ACHN (cell line): ENCODE data around the gene CSNK2B.

Experiments
- DNase-seq: peaks from one replicate; pipeline ENCODE4 v3.0.0-alpha.2; 2015
- in situ Hi-C: cut with HindIII; loops from 2 replicates; pipeline ENCODE4 v1.10.0; 2017; ENCODE audit warnings: low sequenced_read_pairs, low pct_ligation_motif_present, low pct_unique_long_range_greater_than_20kb

The CSNK2B gene

DNA sequence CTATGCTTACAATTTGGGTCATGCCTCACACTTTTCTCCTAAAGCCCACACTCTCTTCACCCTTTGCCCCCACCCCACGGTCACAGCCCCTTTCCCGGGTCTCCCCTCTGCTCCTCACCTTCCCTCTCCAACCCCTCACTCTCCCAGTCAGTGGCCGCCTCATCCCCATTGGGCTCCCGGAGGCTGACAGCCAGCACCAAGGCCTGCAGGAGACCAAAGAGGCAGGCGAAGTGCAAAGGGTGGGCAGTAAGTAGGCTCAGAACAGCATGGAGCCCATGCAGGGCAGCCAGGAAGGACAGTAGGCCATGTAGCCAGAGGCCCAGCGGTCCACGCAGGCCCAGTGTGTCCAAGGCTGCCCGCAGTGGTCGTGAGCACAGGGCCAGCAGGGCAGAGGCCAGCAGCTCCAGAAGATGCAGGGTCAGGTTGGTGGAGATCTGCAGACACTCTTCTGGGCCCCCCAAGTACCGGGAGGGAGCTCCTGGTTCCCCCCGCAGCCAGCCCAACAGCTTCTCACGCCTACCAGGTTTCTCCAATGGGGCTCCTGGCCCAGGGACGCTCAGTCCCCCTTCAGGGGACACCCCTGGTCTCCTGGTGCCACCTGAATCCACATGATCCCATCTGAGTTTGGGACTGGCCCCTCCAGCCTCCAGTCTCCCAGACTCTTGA lies 6.8 kb upstream of the CSNK2B start:
- no peak for DNase-seq
- in situ Hi-C loops = no loop called here

DNA sequence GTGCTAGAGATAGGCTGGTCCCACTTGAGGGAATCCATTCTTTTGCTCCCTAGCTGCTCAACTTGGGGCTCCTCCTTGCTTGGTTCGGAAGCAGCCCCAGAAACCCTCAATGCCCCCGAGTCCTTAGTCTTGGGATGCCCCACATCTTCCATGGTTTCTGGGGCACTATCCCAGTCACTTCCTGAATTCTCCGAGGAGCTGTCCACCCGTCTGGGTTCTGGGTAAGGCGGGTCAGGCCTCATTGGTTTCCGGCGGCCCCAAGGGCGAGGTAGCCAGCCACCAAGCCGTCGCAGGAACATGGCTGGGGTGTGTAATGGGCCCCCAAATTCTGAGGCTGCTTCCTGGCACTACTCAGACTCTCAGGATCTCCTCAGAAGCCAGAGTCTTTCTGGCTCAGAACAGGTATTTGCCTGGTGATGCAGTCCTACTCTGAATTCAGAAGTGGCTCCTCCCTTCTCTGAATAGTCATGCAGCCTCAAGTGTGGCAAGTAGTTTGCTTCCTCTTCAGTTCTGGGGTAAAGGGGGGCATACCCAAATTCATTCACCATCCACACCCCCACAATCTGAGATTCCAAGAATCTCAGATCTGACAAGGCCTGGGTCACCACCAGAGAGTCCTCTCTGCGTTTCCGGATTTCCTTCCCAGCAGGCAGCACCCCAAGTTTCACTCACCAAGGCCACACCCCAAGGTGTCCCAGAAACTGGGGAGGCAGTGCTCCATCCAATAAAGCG lies 6.1 kb upstream of the CSNK2B start:
- peak; percentile 49 for DNase-seq
- in situ Hi-C loops = no loop called here

GRCh38 chr6:31660381-31661261 lies 5.3 kb upstream of the CSNK2B start, which contains the start of gene C6orf47:
TSS of gene C6orf47 (minus strand) at chr6:31660778. CDS start at chr6:31659947, 831 bp downstream.
- DNase-seq = peak; percentile 77
- in situ Hi-C loops = no loop called here

DNA sequence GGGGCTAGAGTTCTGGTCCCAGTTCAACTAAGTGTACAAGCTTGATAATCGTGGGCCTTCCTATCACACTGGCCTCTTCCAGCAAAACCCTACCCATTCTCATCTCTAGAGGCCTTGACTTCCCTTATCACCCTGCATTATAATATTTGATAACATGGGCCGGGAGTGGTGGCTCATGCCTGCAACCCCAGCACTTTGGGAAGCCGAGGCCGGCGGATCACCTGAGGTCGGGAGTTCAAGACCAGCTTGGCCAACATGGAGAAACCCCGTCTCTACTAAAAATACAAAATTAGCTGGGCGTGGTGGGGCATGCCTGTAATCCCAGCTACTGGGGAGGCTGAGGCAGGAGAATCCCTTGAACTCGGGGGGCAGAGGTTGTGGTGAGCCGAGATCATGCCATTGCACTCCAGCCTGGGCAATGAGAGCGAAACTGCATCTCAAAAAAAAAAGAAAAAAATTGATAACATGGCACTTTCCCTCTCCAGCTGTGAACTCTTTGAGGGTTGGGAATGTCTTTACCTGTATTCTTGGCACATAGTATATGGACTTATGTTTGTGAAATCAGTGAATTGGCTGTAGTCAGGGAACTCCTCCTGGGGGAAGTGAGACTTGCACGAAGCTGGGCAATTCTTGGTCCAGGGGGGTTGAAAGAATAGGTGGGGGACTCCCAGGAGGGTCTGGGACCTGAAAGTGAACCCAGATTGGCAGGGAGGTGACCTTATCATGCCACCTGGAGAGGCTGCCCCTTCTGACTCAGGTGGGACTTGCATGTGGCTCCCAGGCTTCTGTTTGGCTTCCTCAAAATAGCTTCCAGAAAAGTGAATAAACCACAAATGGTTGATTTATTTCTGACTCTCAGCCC lies 4.4 kb upstream of the CSNK2B start:
- in situ Hi-C loops = no loop called here
- no peak for DNase-seq

GRCh38 chr6:31662124-31662723 lies 3.7 kb upstream of the CSNK2B start:
- in situ Hi-C loops = no loop called here

DNA sequence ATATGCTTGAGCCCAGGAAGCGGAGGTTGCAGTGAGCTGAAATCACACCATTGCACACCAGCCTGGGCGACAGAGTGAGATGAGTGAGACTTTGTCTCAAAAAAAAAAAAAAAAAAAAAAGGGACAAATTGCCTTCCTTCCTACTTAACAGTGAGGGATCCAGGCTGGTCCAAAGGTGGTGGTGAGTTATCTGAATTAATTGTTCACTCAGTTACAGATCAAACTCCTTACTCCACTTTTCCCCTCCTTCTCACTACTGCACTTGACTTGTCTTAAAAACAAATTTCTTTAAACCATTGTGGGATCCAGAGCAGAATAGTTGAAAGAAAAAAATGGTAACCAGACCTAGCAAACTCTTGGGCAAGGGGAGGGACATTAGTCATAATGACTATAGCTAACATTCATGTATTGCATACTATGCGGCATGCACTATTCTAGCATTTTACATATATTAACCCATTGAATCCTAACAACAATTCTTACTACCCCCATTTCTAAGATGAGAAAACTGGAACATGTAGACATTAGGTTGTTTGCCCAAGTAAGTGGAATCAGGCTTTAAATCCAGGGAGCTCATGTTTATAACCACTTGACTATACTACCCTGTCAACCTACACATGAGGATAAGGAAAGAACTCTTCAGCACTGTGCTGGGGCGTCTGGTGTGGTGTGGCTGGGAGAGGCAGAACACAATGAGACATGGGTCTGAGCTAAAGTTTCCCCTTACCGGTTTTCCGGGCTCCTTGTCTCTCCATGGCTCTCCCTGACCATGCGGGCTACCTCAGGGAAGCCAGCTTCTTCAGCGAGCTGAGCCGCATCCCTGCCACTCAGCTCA lies 2.5 kb upstream of the CSNK2B start:
- in situ Hi-C loops = no loop called here
- no peak for DNase-seq

More at GRCh38 chr6:31662124-31662723, 3.7 kb upstream of the CSNK2B start:
- no peak for DNase-seq

DNA sequence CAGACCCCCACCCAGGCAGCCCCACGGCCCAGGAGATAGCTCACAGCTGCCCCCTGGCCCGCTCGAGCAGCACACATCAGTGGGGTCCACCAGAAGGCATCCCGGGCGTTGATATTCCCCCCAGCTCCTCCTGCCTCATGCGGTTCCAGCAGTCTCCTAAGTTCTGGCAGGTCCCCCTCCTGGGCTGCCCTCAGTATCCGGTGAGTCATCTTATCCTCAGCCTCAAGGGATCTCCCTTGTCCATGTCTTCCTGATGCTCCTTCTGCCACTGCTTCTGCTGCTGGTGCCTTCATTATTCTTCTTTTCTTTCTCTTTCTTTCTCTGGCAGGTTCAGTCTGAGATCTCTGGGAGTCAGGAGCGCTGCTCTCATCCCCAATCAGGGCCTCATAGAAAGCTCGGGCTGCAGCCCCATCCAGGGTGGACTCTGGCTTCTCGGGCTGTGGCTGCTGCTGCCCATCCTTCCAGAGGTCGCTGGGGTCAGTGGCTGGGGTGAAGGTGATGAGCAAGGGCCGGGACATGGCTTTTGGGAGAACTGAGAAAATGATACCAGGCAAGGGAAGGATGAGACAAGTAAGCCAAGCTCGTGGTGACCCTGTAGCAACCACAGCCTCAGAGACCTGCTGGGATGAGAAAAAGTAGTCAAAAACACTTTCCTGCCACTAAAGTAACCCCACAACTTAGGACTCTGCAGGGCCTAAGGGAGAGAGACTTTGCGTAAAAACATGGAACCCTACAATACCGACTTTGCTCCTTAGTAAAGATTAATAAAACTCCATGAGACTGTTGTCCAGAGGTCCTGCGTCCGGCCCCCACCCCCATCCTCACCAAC lies 1.7 kb upstream of the CSNK2B start:
- in situ Hi-C loops = no loop called here
- peak; percentile 70 for DNase-seq

DNA sequence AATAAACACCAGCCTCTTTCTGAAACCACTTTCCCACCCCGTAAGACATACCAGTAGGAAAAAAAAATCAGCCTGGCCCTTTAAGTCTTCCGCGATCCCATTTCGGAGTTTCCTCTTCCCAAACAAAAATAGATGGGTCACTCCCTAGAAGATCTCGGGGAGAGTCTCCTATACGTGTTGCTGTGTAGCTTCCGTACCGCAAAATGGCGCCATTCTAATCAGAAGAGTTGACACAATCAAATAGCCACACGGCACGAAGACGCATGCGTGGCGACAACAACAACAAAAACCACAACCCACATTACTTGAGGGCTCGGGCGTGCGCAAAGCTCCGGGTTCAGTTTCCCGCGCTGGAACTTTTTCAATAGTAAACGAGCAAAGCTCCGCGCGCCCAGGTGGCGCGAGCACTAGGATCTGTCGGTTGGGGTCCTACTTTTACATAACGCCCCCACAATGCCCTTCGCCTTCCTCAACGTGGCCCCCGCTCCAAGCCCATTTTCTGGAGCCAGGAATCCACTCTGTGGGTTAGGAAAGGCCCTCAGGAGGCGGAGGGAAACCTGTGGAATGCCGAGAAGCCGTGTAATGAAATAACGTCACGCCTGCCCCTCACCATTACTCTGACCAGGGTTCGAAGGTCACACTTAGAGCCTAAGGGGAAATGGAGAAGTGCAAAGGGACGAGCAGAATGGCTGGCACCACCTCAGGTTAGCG lies 935 bp upstream of the CSNK2B start, which contains the start of gene GPANK1:
TSS of gene GPANK1 (minus strand) at position 208 of the 711 bp plus-strand sequence. CDS start 519 bp downstream, outside the sequence.
- DNase-seq = peak; percentile 86
- in situ Hi-C loops = no loop called here

DNA sequence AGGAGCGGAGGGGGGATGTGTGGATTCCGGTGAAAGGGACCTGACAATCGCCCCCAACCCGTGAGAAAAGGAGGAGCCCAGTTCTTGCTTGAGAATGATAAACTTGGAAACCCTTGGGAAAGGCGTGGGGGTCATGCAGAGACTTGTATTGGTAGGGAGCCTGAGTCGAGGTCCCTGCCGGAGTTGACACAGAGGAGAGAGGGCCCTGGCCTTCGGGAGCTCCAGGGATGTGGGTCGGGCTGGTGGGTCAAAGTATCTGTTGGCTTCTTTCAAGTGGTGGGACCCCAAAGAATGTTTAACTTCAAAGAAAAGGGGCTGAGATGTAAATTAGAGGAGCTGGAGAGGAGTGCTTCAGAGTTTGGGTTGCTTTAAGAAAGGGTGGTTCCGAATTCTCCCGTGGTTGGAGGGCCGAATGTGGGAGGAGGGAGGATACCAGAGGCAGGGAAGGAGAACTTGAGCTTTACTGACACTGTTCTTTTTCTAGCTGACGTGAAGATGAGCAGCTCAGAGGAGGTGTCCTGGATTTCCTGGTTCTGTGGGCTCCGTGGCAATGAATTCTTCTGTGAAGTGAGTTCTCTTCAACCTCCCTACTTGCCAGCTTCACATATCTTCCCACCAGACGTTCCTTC lies 571 bp downstream of the CSNK2B start:
- DNase-seq = no peak
- in situ Hi-C loops = no loop called here

GRCh38 chr6:31669676-31670075 lies 3.8 kb downstream of the CSNK2B start, which contains the start of gene LY6G5B:
TSS of gene LY6G5B (plus strand) at chr6:31669976. CDS start at chr6:31670951, 975 bp downstream.
- no peak for DNase-seq
- in situ Hi-C loops = no loop called here

- in situ Hi-C loops = no loop called here
- no peak for DNase-seq
Observed at GRCh38 chr6:31676322-31676903, 10.5 kb downstream of the CSNK2B start.

- DNase-seq = no peak
- in situ Hi-C loops = no loop called here
Observed at GRCh38 chr6:31676904-31677303, 11.0 kb downstream of the CSNK2B start.

DNA sequence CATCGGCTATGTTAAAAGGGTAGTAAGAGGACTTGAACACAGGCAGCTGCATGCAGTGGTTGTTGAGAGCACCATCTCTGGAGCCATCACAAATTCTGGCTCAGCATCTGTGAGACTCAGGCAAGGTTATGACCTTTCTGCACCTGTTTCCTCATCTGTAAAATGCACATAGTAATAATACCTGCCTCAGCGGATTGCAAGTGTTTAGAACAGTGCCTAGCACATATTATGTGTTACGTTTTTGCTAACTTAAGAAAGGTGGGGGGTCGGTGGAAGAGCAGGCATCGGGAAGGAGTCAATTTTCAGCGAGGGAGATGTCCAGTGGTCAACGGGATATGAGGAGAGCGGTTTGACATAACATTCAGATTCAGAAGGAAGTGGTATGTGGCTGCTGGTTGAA lies 12.1 kb downstream of the CSNK2B start:
- no peak for DNase-seq
- in situ Hi-C loops = no loop called here

- DNase-seq = peak; percentile 82
Observed at GRCh38 chr6:31680226-31681134, 14.6 kb downstream of the CSNK2B start, which contains the start of gene LY6G5C. TSS of gene LY6G5C (minus strand) at chr6:31681067. CDS start at chr6:31680373, 694 bp downstream.

More at GRCh38 chr6:31680226-31681134, 14.6 kb downstream of the CSNK2B start, which contains the start of gene LY6G5C:
- in situ Hi-C loops = no loop called here
